HepG2 (cell line): Measurements from ENCODE around the gene ALDH9A1. TPM values are rescaled to one million over a fixed set of nuclear protein-coding genes. Genes with fewer than 3 reads are reported as not detected.

ENCODE experiments used
- KDM5B ChIP-seq: sonication (generic); formaldehyde crosslinking; IDR thresholded peaks from 2 replicates; pipeline ENCODE4 v1.4.0; 2020; ENCODE audit warnings: missing genetic modification reagents, mild to moderate bottlenecking, borderline replicate concordance
- NAIF1 ChIP-seq: sonication (generic); formaldehyde crosslinking; IDR thresholded peaks from 2 replicates; pipeline ENCODE4 v1.5.0; 2020; ENCODE audit warnings: mild to moderate bottlenecking, missing genetic modification reagents, borderline replicate concordance
- PAWR ChIP-seq: sonication (generic); formaldehyde crosslinking; IDR thresholded peaks from 2 replicates; pipeline ENCODE4 v1.4.0; 2020; ENCODE audit warnings: missing genetic modification reagents, mild to moderate bottlenecking, borderline replicate concordance
- ZMYM4 ChIP-seq: sonication (generic); formaldehyde crosslinking; IDR thresholded peaks from 2 replicates; pipeline ENCODE4 v1.8.1; 2023; ENCODE audit warnings: mild to moderate bottlenecking, missing genetic modification reagents
- ZNF672 ChIP-seq: sonication (generic); formaldehyde crosslinking; IDR thresholded peaks from 2 replicates; pipeline ENCODE4 v1.8.1; 2022; ENCODE audit warnings: missing genetic modification reagents
- polyA plus RNA-seq, 8 experiments: library from polyadenylated mRNA; depleted of rRNA in 3 of 8; stranded (reverse) in 7 of 8; unstranded in 1 of 8; fragments of >200 nt; fragmentation: Illumina TruSeq in 4 of 8; extraction: Trizol in 4 of 8; gene quantifications; 2 replicates each; pipeline versions ENCODE4 v1.2.1 to v1.2.3, GENCODE V29; 2011 to 2016; ENCODE audit warnings: low read depth in 4 of 8, missing spikeins in 1 of 8, mixed read lengths in 1 of 8; ENCODE audit not compliant: insufficient read depth in 1 of 8
- total RNA-seq, 5 experiments: library from RNA; depleted of rRNA; stranded (reverse); fragments of >200 nt; fragmentation: Illumina TruSeq; extraction: Trizol; gene quantifications; 2 replicates each; pipeline ENCODE4 v1.2.3, GENCODE V29; 2016; ENCODE audit warnings: low read depth in 1 of 5
- TF ChIP-seq, protein P1 (sequence below): IDR thresholded peaks from 2 replicates; pipeline ENCODE4 v1.6.1; 2016; ENCODE audit warnings: low read depth, missing genetic modification reagents, missing compliant biosample characterization
- TF ChIP-seq, protein P2 (sequence below): sonication (generic); formaldehyde crosslinking; IDR thresholded peaks from 2 replicates; pipeline ENCODE4 v1.4.0; 2020; ENCODE audit warnings: missing genetic modification reagents, borderline replicate concordance
- TF ChIP-seq, protein P3 (sequence below), 2 experiments: IDR thresholded peaks; 2 replicates each; pipeline ENCODE4 v1.6.1; 2011 to 2012; ENCODE audit warnings: low read length in 2 of 2, borderline replicate concordance in 1 of 2, low read depth in 1 of 2, mild to moderate bottlenecking in 1 of 2, moderate library complexity in 1 of 2
- TF ChIP-seq, protein P4 (sequence below): sonication (generic); formaldehyde crosslinking; IDR thresholded peaks from 2 replicates; pipeline ENCODE4 v1.4.0; 2020; ENCODE audit warnings: mild to moderate bottlenecking, missing genetic modification reagents
- TF ChIP-seq, protein P5 (sequence below): sonication (generic); formaldehyde crosslinking; IDR thresholded peaks from 2 replicates; pipeline ENCODE4 v1.4.0; 2020; ENCODE audit warnings: missing genetic modification reagents, mild to moderate bottlenecking, borderline replicate concordance

The ALDH9A1 gene
- total and polyA plus RNA-seq, 2 of the 13 experiments (the other 11 are each of a cell fraction or from before 2014, with no cell fraction given) = 27.5 to 38.5 TPM

DNA sequence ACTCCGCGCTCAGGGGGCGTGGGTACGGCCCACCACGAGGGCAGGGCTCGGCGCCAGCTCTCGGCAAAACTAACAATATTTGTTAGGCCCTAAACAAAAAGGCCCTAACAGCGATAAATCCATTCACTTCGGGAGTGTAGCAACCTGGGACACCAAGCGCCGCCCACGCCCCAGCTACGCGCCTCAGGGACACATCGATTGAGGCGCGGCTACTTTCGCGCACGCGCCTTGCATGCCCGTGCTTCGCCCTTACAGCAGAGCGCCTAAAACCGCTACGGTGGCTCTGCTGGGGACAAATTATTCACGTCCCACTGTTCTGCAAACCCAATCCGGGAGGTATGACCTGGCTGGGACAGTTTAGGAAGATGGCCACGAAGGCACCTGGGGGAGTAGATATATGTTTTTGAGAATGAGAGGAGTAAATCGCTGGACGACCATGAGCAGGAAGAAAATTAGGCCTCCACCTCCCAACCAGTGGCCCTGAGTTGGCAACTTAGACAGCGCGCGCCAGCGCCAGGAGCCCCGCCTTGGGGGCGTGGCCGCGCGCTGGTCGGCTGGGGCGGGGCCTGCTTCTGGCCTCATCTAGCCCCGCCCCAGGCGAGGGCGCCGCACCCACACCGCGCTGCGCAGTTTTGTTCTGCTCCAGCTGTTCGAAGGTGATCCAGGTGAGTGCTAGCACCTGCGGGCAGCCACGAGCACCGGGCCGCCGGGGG lies 67.6 kb downstream of the ALDH9A1 start, which contains the start of gene MGST3 (continued):
- TF ChIP-seq, protein P1, sequence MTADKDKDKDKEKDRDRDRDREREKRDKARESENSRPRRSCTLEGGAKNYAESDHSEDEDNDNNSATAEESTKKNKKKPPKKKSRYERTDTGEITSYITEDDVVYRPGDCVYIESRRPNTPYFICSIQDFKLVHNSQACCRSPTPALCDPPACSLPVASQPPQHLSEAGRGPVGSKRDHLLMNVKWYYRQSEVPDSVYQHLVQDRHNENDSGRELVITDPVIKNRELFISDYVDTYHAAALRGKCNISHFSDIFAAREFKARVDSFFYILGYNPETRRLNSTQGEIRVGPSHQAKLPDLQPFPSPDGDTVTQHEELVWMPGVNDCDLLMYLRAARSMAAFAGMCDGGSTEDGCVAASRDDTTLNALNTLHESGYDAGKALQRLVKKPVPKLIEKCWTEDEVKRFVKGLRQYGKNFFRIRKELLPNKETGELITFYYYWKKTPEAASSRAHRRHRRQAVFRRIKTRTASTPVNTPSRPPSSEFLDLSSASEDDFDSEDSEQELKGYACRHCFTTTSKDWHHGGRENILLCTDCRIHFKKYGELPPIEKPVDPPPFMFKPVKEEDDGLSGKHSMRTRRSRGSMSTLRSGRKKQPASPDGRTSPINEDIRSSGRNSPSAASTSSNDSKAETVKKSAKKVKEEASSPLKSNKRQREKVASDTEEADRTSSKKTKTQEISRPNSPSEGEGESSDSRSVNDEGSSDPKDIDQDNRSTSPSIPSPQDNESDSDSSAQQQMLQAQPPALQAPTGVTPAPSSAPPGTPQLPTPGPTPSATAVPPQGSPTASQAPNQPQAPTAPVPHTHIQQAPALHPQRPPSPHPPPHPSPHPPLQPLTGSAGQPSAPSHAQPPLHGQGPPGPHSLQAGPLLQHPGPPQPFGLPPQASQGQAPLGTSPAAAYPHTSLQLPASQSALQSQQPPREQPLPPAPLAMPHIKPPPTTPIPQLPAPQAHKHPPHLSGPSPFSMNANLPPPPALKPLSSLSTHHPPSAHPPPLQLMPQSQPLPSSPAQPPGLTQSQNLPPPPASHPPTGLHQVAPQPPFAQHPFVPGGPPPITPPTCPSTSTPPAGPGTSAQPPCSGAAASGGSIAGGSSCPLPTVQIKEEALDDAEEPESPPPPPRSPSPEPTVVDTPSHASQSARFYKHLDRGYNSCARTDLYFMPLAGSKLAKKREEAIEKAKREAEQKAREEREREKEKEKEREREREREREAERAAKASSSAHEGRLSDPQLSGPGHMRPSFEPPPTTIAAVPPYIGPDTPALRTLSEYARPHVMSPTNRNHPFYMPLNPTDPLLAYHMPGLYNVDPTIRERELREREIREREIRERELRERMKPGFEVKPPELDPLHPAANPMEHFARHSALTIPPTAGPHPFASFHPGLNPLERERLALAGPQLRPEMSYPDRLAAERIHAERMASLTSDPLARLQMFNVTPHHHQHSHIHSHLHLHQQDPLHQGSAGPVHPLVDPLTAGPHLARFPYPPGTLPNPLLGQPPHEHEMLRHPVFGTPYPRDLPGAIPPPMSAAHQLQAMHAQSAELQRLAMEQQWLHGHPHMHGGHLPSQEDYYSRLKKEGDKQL (CRISPR knock-in tag) = no peak
- TF ChIP-seq, protein P2, sequence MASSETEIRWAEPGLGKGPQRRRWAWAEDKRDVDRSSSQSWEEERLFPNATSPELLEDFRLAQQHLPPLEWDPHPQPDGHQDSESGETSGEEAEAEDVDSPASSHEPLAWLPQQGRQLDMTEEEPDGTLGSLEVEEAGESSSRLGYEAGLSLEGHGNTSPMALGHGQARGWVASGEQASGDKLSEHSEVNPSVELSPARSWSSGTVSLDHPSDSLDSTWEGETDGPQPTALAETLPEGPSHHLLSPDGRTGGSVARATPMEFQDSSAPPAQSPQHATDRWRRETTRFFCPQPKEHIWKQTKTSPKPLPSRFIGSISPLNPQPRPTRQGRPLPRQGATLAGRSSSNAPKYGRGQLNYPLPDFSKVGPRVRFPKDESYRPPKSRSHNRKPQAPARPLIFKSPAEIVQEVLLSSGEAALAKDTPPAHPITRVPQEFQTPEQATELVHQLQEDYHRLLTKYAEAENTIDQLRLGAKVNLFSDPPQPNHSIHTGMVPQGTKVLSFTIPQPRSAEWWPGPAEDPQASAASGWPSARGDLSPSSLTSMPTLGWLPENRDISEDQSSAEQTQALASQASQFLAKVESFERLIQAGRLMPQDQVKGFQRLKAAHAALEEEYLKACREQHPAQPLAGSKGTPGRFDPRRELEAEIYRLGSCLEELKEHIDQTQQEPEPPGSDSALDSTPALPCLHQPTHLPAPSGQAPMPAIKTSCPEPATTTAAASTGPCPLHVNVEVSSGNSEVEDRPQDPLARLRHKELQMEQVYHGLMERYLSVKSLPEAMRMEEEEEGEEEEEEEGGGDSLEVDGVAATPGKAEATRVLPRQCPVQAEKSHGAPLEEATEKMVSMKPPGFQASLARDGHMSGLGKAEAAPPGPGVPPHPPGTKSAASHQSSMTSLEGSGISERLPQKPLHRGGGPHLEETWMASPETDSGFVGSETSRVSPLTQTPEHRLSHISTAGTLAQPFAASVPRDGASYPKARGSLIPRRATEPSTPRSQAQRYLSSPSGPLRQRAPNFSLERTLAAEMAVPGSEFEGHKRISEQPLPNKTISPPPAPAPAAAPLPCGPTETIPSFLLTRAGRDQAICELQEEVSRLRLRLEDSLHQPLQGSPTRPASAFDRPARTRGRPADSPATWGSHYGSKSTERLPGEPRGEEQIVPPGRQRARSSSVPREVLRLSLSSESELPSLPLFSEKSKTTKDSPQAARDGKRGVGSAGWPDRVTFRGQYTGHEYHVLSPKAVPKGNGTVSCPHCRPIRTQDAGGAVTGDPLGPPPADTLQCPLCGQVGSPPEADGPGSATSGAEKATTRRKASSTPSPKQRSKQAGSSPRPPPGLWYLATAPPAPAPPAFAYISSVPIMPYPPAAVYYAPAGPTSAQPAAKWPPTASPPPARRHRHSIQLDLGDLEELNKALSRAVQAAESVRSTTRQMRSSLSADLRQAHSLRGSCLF = 0 out of 2 replicates have a peak, but pooled peaks have one; percentile 61
- TF ChIP-seq ZNF672 (CRISPR knock-in tag) = no peak
- TF ChIP-seq, protein P3, sequence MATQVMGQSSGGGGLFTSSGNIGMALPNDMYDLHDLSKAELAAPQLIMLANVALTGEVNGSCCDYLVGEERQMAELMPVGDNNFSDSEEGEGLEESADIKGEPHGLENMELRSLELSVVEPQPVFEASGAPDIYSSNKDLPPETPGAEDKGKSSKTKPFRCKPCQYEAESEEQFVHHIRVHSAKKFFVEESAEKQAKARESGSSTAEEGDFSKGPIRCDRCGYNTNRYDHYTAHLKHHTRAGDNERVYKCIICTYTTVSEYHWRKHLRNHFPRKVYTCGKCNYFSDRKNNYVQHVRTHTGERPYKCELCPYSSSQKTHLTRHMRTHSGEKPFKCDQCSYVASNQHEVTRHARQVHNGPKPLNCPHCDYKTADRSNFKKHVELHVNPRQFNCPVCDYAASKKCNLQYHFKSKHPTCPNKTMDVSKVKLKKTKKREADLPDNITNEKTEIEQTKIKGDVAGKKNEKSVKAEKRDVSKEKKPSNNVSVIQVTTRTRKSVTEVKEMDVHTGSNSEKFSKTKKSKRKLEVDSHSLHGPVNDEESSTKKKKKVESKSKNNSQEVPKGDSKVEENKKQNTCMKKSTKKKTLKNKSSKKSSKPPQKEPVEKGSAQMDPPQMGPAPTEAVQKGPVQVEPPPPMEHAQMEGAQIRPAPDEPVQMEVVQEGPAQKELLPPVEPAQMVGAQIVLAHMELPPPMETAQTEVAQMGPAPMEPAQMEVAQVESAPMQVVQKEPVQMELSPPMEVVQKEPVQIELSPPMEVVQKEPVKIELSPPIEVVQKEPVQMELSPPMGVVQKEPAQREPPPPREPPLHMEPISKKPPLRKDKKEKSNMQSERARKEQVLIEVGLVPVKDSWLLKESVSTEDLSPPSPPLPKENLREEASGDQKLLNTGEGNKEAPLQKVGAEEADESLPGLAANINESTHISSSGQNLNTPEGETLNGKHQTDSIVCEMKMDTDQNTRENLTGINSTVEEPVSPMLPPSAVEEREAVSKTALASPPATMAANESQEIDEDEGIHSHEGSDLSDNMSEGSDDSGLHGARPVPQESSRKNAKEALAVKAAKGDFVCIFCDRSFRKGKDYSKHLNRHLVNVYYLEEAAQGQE (IDR thresholded peaks at IDR 0.05; ENCODE audit: borderline replicate concordance in 1 of 2, low read depth in 1 of 2, low read length in 2 of 2) = peak in 1 of 2 experiments; percentile 31; a peak in 1 of 4 replicates
- TF ChIP-seq ZMYM4 (CRISPR knock-in tag) = peak; percentile 89
- TF ChIP-seq, protein P4, sequence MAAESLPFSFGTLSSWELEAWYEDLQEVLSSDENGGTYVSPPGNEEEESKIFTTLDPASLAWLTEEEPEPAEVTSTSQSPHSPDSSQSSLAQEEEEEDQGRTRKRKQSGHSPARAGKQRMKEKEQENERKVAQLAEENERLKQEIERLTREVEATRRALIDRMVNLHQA = no peak
- no peak for TF ChIP-seq NAIF1 (CRISPR knock-in tag)
- TF ChIP-seq, protein P5, sequence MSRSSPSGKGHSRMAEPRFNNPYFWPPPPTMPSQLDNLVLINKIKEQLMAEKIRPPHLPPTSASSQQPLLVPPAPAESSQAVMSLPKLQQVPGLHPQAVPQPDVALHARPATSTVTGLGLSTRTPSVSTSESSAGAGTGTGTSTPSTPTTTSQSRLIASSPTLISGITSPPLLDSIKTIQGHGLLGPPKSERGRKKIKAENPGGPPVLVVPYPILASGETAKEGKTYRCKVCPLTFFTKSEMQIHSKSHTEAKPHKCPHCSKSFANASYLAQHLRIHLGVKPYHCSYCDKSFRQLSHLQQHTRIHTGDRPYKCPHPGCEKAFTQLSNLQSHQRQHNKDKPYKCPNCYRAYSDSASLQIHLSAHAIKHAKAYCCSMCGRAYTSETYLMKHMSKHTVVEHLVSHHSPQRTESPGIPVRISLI (CRISPR knock-in tag) = no peak
- TF ChIP-seq KDM5B (CRISPR knock-in tag) = peak; percentile 61; the same call in 1 of the 2 replicates
- no peak for TF ChIP-seq PAWR (CRISPR knock-in tag)
